ENCODE data around the gene TEPSIN. TPM values are rescaled to one million over a fixed set of nuclear protein-coding genes. Genes with fewer than 3 reads are reported as not detected.

The TEPSIN gene
- total RNA-seq, 1 experiment from 2014 or later = 38.8 TPM

GRCh38 chr17:81210868-81211267 lies 28.0 kb downstream of the TEPSIN start:
- Histone ChIP-seq H2BK15ac (ENCODE audit: low read depth, low read length) (no peak overlapping the region), H2BK12ac (ENCODE audit: insufficient read length, low read depth, low read length) (no peak overlapping the region), H2AFZ (ENCODE audit: low read length) (no peak overlapping the region), H4K20me1 (ENCODE audit: control insufficient read depth, insufficient read depth, insufficient read length) (no peaks in the 10 kb centered on the region), H3K23ac (ENCODE audit: insufficient read length, low read depth, low read length) (no peak overlapping the region), H2BK5ac (ENCODE audit: insufficient read length, low read length) (no peak overlapping the region), H4K5ac (ENCODE audit: insufficient read length, low read depth, low read length) (no peak overlapping the region), H3K14ac (ENCODE audit: insufficient read depth, low read length) (no peak overlapping the region), H3K4me2 (ENCODE audit: insufficient read depth, insufficient read length, low read length) (no peak overlapping the region), H4K91ac (ENCODE audit: insufficient read length, low read depth, low read length) (no peak overlapping the region), H3K79me1 (ENCODE audit: insufficient read depth, low read depth, low read length, poor library complexity, severe bottlenecking) (no peaks in the 10 kb centered on the region), H3K9me3 (ENCODE audit: control insufficient read depth, low read depth, low read length) (no peaks in the 10 kb centered on the region), H4K8ac (replicated peaks; ENCODE audit: insufficient read length, low read depth, low read length) (no peak overlapping the region), H3K18ac (ENCODE audit: insufficient read length, low read depth, low read length) (no peak overlapping the region), H2AK5ac (ENCODE audit: insufficient read length, low read length) (no peak overlapping the region), H3K4ac (ENCODE audit: low read depth, low read length) (no peak overlapping the region), H3K27ac (ENCODE audit: insufficient read length, low read depth, low read length) (no peak overlapping the region), H3K4me1 (ENCODE audit: insufficient read depth, low read length) (no peaks in the 10 kb centered on the region), H3K27me3 (ENCODE audit: insufficient read depth, low read length) (no peaks in the 10 kb centered on the region), H3K9ac (ENCODE audit: extremely low read depth, insufficient read length, low read length) (no peak overlapping the region), H2BK120ac (ENCODE audit: low read depth, low read length, poor library complexity, severe bottlenecking) (no peak overlapping the region), H2BK20ac (ENCODE audit: low read depth, low read length, poor library complexity, severe bottlenecking) (no peak overlapping the region), H3K56ac (ENCODE audit: insufficient read length, low read depth, low read length) (no peak overlapping the region), H3K23me2 (ENCODE audit: insufficient read length, low read depth, low read length, poor library complexity, severe bottlenecking) (no peaks in the 10 kb centered on the region), H3K79me2 (ENCODE audit: insufficient read depth, low read length) (no peaks in the 10 kb centered on the region; the same call in 1 of the 2 replicates), H3T11ph (ENCODE audit: low read length) (no peak overlapping the region)
- no peaks in the 10 kb centered on the region for H3K27me3 Mint-ChIP-seq (ENCODE audit: low read depth)
- H3K27ac Mint-ChIP-seq = peak overlapping the region in 1 of 3 experiments; percentile 94; a peak in 2 of 7 replicates
- no peak overlapping the region for H3K4me3 Mint-ChIP-seq
- H3K4me1 Mint-ChIP-seq = peaks cover 3 to 4% of the 10 kb centered on the region in 2 experiments; a peak in 1 of 4 replicates
- WGBS (ENCODE audit: extremely low coverage, insufficient read length, low lambda C conversion rate) = no CpG with 5 or more reads among the region's 14 CpGs
- no peak for TF ChIP-seq CTCF (conservative IDR thresholded peaks at IDR 0.05)
- no peak for DNase-seq
- H3K36me3 Mint-ChIP-seq (ENCODE audit: insufficient read depth in 1 of 3, low read depth in 3 of 3) = peaks cover 0 to 23% (median 3%) of the 10 kb centered on the region in 3 experiments; a peak in 4 of 7 replicates
- no peaks in the 10 kb centered on the region for H3K9me3 Mint-ChIP-seq
